ENCODE data around the gene AIM2.
"Not testable (repeated sequence)": the region's sequence is repeated elsewhere in the genome, so short reads cannot be mapped to it uniquely, and the experiment has no call there.

The AIM2 gene, protein sequence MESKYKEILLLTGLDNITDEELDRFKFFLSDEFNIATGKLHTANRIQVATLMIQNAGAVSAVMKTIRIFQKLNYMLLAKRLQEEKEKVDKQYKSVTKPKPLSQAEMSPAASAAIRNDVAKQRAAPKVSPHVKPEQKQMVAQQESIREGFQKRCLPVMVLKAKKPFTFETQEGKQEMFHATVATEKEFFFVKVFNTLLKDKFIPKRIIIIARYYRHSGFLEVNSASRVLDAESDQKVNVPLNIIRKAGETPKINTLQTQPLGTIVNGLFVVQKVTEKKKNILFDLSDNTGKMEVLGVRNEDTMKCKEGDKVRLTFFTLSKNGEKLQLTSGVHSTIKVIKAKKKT

DNA sequence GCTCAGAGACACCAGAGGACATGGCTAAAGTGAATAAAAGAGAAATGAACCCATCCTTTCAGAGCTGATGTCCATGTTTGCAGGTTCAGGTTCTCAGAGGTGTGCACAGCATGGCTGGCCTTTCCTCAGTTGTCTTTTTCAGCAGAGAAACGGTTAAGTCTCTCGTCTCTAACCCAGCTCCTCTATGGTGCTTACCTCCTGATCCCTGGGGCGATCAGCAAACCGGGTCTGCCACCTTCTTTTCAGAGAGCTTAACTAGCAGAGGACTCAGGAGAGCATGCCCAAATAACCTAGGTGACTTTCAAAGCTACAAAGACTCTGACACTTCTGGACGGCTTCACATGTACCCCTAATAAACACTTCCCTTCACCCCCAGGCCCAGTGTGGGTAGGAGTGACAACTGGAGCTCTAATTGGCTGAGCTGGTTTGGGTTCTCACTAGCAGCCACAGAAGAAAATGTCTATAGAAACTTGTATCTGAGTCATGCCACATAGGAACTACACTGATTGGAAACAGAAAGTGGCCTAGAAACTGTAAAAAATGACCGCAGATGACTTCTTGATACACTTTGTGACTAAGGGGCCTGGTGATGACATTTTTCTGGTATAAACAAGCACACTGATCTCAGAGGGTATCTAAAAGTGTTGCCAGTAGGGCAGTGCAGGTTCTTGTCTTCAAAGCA, at the start of gene AIM2:
Gene AIM2 (minus strand): TSS at position 329 of the 682 bp plus-strand sequence. CDS start 3,267 bp downstream, outside the sequence.
- DNase-seq (ENCODE audit: low read depth), result no peak

DNA sequence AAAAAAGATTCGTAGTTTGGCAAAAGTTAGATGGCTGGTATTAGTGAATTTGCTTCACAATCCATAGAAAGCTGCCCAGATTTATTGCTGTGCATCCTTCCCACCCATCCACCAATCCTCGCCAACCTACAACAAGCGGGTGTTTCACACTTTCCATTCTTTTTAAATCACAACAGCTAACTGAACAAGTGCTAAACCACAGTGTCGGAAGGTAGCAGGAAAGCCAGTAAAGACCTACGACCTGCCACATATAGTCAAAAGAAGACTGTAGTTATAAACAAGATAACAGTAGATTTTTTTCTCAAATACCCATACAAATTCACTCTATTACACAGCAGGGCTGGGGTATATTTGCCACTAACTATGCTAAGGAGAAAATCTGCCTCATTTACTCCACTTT, 47.0 kb upstream of the AIM2 start:
- no peak for DNase-seq (ENCODE audit: low read depth)

DNA sequence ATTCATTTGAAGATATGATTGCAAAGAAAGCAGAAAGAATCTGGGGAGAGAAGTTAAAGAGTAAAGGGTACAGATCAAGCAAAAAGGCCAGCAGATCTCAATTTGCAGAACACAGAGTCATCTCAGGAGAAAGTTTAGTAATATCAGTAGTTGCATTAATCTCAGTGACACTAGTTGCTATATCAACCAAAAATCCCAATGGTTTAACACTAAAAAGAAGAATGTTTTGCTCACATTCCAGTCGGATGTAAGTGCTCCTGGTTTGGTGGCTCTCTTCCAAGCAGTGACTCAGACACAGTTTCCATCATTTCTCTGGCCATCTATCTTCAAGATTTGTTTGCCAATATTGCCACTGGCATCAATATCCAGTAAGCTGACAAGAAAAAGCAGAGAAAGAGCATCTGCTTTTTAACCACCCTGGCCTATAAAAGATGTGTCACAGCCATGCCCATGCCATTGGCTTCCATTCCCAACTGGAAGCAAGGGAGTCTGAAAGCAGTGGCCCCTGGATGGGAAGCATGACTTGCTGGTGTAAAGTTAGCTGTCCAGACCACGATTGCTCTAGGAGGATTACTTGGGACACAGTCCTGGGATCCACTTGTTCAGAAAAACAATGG, 45.5 kb upstream of the AIM2 start:
- peak; percentile 31 for DNase-seq (ENCODE audit: low read depth)

DNA sequence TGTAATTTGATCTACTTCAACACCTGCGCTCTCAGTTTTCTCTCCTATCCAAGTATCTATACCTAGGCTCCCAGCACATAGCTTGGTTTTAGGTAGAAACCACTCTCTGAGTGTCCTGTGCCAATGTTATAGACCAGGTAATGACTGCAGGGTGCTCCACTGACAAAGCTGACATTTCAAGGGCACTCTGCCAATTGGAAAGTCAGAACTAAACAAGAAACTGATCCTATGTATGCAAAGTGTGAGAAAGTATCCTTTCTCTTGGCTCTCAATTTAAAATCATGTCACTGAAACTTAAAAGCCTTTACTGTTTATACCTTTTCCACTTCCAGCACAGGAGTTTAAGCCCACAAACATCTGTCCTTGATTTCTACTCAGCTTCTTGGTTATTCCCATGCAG, 45.0 kb upstream of the AIM2 start:
- DNase-seq (ENCODE audit: low read depth), result no peak

DNA sequence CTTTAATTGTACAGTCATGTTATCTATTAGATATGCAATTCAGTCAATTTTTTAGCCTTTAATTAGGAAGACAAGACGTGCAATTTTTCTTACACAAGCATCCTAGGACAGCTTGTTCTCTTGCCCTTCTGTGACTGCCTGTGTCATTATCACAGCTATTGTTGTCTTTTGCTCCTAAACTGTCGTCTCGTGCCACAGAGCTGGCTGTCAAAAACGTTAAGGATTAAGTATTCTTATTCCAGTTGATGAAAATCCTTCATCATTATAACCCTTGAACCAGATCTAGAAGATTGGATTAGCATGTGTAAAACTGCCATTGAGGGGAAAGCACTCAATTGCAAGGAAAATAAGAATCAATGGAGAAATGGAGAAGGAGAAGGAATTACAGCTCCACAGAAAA, 43.8 kb upstream of the AIM2 start:
- DNase-seq (ENCODE audit: low read depth), result no peak

DNA sequence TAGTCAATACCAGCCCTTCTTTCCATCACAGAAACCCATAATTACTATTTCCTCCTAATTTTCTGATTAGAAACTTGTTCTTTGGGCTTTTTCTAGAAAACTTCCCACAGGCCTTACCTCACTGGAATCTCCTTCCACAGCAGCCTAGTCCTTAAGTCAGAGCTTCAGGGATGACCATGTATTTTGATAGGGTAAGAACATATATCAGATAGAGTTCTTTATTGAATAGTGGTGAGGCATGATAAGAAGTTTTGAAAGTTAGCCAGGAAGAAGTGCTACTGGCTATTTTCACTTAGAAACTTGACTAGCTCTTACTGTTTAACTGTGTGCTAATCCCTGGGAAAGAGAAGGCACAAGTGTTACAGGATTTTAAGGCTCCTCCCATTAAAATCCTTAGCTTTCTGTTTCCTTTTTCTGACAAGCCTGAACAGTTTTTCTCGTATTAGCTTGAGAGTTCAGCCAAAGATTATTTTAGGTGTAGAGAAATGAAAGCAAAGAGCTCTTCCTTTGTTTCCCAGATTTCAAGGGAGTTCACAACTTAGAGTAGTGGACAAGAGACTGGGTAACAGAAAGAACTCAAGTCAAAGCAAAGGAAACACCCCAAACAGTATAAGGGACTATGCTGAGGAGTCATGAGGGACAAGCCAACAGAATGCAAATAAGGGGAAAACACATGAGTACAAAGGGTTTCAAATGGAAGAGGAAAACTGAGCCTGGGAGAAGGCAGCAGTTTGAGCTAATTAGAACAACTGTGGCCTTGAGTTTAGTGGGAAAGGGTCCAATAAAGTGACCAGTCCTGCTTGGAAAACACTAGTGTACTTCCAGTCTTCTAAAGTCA, 37.2 kb upstream of the AIM2 start:
- no peak for DNase-seq (ENCODE audit: low read depth)

DNA sequence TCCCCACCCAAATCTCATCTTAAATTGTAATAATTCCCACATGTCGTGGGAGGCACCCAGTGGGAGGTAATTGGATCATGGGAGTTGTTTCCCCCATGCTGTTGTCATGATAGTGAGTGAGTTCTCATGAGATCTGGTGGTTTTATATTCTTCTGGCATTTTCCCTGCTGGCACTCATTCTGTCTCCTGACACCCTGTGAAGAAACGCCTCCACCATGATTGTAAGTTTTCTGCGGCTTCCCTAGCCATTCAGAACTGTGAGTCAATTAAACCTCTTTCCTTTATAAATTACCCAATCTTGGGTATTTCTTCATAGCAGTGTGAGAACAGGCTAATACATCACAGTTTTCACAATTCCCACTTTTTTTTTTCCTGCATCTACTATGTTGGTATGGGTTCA, 26.5 kb upstream of the AIM2 start:
- DNase-seq (ENCODE audit: low read depth), result not testable (repeated sequence)

DNA sequence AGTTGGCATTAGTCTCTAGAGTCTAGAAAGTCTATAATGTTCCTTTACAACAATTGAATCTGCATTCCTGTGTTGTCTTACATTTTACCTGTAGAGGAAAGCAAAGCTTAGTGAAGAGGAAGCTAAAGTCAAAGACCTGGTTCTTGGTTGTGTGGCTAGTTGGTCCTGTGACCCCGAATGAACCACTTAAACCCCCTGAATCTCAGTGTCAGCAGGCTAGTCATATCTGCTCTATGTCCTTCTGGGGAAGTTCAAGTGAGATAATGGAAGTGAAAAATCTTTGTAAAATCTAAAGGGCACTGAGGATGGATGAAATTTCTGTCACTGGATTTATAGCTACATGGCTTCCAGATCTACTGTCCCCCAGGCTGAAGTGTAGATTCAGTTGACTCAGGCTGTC, 24.0 kb upstream of the AIM2 start:
- no peak for DNase-seq (ENCODE audit: low read depth)

DNA sequence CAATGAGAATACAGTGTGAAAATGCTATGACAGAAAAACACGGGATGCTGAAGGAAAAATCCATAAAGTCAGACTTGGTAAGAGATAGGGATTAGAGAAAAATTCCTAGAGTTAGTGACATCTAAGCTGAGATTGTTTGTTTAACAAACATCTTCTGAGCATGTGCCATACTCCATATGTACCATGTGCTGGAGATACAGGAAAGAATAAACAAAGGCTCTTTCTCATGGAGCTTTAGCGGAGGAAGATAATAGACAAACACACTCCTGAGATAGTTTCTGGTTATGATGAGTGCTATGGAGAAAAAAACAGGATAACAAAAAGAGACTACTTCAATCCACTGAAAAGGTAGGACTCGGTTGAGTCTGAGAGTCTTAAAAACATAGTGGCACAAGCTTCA, 22.0 kb upstream of the AIM2 start:
- no peak for DNase-seq (ENCODE audit: low read depth)

DNA sequence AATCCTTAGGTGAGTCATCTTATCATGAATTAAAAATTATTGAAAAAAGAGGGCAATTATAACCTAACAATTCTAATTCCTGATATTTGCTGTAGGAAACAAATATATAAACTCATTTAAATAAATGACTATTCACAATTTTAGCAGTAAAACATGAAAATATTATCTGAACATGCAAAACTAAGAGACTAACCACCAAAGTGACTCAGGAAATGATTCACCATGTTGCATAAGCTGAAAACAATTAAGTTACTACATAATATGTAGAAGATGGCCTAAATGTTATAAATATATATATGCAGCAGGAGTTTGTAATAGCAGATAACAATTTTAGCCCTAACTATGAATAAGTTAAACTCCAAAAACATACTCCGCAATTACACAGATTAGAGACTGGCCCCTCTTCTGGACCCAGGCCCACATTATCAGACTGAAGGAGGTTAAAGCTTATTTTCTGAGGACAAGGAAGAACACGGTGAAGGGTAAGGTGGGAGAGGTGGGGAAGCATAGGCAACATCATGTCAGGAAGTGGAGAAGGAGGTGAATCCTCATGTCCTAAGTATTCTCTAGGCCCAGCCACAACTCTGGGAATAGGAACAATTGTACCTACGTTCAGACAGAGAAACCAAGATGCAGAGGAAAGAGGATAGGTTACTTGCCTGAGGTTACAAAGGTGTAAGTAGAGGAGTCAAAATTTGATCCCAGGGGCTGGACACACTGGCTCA, 15.6 kb upstream of the AIM2 start:
- peak; percentile 41 for DNase-seq (ENCODE audit: low read depth)

DNA sequence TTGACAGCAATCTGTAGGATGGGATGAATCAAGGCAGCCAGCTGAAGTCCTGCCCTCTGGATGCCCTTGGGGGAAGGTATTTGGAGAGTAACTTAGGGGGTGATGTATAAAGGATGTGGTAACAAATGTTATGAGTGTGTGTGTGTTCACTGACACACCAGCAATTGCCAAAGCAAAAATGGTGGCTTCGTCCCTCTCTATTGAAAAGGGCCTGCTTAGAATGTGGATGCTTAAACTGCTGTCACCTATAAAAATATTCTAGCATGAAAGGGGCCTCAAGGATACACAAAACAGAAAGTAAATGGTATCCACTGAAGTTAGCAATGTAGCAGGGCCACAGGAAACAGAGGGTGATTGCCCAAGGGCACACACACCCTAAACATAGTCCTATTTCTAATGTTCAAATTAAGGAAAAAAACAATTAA, 15.1 kb upstream of the AIM2 start:
- no peak for DNase-seq (ENCODE audit: low read depth)

DNA sequence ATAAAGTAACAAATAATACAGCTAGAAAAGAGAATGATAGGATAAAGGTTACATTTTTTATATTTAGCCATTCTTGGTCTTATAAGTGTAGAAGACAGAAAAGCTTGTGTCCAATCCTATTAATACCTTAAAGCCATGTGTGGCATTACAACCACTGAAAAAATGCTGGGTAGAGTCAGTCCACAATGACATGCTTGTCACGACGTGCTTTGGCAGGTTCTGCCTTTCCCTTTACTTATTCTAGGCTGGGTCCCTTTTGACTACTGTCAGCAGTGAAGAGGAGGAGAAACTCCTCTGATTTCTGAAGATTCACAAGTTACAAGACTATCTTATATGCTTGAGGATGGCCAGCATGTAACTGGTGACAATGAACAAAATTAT, 14.6 kb upstream of the AIM2 start:
- DNase-seq (ENCODE audit: low read depth), result no peak

DNA sequence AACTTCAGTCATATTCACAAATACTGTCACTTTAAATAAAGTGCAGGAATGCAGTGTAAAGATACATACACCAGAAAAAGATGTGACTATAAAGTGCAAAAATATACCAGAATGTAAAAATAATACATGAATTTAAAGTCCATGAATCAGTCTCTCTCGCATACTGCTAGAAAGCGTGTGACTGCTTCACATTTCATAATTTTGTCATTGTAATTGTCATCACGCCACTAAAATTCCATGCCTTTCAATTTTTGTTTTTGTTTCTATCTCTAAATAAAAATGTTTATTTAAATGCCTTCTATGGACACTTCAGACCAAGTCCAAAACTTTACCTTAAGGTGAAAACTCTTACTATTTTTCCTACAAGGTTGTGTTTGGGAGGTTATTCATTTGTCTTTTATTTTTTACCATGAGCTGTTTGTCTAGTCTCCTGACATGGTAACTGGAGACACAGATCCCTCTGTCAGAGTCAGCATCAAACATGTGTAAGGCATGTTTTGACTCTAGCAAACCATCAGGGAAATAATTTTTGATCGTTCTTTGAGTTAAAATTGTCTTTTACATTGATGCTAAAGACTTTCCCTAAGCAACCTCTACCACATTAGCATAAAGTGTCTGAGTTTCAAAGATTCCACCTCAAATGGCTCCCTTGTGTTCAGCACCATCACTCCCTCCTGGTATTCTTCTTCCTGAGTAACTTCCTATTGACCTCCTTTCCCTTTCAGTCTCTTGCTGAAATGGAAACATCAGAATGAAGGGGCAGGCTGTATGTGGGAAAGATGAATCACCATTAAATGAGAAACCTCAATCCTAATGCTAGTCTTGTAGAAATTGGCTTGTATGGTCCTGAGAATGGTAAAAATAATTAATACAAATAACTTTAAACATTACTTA, 14.0 kb upstream of the AIM2 start:
- no peak for DNase-seq (ENCODE audit: low read depth)

DNA sequence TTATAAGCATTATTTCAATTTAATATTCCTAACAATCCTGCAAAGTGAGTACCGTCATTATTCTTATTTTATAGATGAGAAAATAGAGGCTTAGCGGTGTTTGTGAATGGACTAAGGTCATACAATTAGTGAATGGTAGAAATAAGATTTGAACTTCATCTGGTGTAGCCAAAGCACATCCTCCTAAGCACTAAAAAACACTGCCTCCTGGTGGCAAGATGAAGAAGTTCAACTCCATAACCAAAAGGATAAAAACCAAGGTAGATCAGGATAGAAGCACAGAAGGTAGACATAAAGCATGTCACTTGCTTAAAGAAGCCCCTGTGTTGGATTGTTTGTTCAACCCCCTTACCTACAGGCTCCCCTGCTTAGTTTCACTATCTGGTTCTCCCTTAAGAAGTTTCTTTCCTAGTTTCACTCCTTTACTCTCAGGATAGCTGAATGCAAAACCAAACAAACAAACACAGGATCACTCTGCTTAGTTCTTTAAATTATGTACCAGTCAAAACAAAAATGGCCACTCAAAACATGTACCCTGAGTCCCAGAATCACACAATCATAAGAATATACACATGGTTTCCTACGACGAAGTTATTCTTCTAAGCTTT, 12.7 kb upstream of the AIM2 start:
- DNase-seq (ENCODE audit: low read depth), result no peak

DNA sequence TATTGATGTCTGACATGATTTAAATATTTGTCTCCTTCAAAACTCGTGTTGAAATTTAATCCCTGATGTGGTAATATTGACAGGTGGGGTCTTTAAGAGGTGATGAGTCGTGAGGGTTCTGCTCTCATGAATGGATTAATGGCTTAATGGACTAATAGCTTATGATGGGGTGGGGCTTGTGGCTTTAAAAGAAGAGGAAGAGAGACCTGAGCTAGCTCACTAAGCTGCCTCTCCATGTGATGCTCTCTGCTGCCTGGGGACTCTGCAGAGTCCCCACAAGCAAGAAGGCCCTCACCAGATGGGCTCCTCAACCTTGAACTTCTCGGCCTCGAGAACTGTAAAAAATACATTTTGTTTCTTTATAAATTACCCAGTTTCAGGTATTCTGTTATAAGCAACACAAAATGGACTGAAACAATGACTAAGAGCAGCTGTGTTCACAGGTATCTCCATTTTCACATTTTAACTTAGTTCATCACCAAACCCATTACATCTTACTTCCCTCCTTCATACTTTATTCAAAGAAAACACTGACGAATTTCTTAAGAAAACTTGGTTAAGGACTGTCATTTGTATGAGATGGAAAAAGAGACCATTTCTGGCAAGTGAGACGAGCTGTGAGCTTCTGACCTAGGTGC, 12.1 kb upstream of the AIM2 start:
- no peak for DNase-seq (ENCODE audit: low read depth)

DNA sequence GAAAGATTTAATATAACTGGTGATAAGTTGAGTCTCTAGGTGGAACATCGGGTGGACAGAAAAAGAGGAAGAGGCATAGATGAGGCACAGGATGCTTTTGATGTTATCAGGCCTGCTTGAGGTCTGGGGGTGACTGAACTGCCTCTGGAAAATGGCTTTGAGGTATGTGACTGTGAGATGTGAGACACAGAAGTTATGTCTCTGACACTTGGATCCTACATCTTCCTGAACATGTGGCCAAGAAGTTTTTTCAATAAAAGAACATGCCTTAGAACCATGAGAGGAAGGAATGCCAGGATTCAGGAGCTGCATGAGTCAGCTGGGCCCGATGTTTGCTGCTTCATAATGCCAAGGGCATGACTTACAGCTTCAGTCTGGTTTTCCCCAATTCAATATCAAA, 11.5 kb upstream of the AIM2 start:
- peak; percentile 49 for DNase-seq (ENCODE audit: low read depth)

DNA sequence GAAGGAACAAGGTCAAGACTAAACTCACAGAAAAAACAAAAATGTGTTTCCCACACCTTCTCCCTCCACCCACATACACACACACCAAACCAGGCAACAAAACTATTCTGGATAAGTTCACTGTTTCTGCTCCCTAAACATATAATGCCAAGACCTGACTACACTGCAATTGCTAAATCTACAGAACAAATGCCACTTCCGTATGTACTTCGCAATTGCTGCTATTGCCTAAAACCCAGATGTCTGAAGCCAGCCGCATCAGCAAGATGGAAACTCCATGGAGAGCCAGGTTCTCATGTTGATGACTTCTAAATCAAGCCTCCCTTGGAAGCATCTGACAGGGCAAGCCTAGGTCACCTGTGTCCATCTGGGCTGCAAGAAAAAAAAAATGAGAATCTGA, 8.3 kb upstream of the AIM2 start:
- no peak for DNase-seq (ENCODE audit: low read depth)

DNA sequence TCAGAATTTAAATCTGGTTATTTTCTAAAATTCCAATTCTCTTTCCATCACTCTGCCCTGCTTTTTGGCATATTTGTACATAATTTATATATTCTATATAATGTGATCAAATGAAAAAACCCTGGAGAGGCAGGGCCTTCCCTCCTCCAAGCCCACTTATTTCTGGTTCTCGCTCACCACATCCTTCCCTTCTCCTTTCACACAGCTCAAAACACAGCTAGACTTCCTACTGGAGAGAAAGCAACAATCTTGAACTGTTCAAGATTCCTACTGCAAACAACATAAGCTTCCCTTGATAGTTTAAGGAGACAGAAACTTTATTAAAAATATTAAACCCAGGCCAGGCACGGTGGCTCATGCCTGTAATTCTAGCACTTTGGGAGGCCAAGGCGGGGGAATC, 7.6 kb upstream of the AIM2 start:
- no peak for DNase-seq (ENCODE audit: low read depth)

DNA sequence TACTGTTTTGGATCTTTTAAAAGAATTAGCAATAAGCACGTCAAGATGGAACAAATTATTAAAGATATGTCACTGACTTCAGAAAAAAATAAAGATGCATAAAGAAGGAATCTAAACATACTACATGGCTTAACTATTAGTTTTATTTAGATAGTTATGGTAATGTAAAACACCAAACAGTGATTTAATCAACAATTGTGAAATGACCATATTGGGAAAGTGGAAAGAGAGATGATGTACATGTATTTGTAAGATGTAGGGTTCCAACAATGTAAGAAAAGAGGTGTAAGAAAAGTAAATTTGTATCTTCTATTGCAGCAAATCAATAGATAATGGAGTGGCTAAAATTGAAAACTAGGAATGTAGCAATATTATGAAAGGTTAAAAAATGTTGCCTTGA, 6.4 kb upstream of the AIM2 start:
- no peak for DNase-seq (ENCODE audit: low read depth)

DNA sequence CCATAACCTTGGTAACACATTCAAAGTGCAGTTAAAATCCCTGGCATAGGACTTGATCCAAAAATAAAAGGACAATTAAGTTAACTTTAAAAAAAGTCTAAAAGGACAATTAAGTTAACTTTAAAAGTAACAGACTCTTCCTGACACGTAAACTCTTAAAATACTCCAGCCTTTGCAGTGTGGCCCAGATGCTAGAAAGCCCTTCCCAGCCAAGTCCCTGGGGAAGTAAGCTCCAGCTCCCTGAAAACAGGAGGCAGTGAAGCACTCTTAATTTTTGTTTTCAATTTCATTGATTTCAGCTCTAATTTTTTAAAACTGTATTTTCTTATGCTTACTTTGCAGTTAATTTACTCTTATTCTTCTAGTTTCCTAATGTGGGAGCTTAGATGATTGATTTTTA, 5.1 kb upstream of the AIM2 start:
- no peak for DNase-seq (ENCODE audit: low read depth)

All from GM04503 (cell line).